Loucy (cell line): Measurements from ENCODE around the gene CCL17.

ENCODE experiments used
- EZH2phosphoT487 ChIP-seq: fragments of 200-600 bp; IDR thresholded peaks from 2 replicates; pipeline ENCODE4 v1.6.1; 2018; ENCODE audit warnings: antibody characterized with exemption, mild to moderate bottlenecking, moderate library complexity, borderline replicate concordance
- TF ChIP-seq, protein P1 (sequence below): fragments of 200-600 bp; sonication (generic); conservative IDR thresholded peaks from 2 replicates; pipeline ENCODE4 v1.5.1; 2014; ENCODE audit warnings: mild to moderate bottlenecking, antibody characterized with exemption, low read length

DNA sequence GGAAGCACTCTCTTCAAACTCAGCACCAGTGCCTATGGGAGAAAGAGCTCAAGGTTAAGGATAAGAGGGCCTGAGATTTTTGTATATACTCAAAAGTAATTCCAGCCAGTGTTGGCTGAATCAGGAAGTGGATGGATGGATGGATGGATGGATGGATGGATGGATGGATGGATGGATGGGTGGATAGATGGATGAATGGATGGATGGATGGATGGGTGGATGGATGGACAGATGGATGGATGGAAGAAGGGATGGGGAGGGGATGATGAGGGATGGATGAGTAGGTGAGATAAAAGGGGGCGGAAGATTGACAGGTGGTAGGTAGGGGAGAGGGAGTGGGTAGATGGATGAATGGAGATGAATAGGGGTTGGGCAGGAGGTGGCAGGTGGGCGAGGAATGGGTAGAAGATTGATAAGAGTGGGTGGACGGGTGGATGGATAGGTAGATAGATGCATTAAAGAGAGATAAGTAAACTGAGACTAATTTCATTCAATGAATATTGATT lies 28.2 kb upstream of the CCL17 start:
- TF ChIP-seq, protein P1, sequence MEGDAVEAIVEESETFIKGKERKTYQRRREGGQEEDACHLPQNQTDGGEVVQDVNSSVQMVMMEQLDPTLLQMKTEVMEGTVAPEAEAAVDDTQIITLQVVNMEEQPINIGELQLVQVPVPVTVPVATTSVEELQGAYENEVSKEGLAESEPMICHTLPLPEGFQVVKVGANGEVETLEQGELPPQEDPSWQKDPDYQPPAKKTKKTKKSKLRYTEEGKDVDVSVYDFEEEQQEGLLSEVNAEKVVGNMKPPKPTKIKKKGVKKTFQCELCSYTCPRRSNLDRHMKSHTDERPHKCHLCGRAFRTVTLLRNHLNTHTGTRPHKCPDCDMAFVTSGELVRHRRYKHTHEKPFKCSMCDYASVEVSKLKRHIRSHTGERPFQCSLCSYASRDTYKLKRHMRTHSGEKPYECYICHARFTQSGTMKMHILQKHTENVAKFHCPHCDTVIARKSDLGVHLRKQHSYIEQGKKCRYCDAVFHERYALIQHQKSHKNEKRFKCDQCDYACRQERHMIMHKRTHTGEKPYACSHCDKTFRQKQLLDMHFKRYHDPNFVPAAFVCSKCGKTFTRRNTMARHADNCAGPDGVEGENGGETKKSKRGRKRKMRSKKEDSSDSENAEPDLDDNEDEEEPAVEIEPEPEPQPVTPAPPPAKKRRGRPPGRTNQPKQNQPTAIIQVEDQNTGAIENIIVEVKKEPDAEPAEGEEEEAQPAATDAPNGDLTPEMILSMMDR = no peak
- no peak for TF ChIP-seq EZH2phosphoT487
